Measurements from ENCODE around the gene NTN1. TPM values are rescaled to one million over a fixed set of nuclear protein-coding genes. Genes with fewer than 3 reads are reported as not detected.

Gene NTN1
- total RNA-seq, 1 experiment from 2014 or later = 1.2 TPM

- H3K4me1 ChIP-seq (ENCODE audit: insufficient read depth, low read length) = peaks cover 11% of the 10 kb centered on the region; the same call in 1 of the 2 replicates
- H4K91ac ChIP-seq (ENCODE audit: insufficient read length, low read depth, low read length) = no peak overlapping the region
- Mint-ChIP-seq H3K9me3 (peaks cover 7 to 9% of the 10 kb centered on the region in 2 experiments), H3K27me3 (ENCODE audit: low read depth) (peaks cover 78% of the 10 kb centered on the region), H3K4me1 (peaks cover 54 to 58% of the 10 kb centered on the region in 2 experiments), H3K4me3 (peak overlapping the region; percentile 39 to 67), H3K27ac (peak overlapping the region; percentile 27 to 91 (median 49); a peak in 4 of 7 replicates), H3K36me3 (ENCODE audit: insufficient read depth in 1 of 3, low read depth in 3 of 3) (peaks cover 4 to 9% (median 5%) of the 10 kb centered on the region in 3 experiments; a peak in 6 of 7 replicates)
- no peak overlapping the region for H2BK12ac ChIP-seq (ENCODE audit: insufficient read length, low read depth, low read length)
- no peaks in the 10 kb centered on the region for H3K79me1 ChIP-seq (ENCODE audit: insufficient read depth, low read depth, low read length, poor library complexity, severe bottlenecking)
- H2BK20ac ChIP-seq (ENCODE audit: low read depth, low read length, poor library complexity, severe bottlenecking) = no peak overlapping the region
- no peaks in the 10 kb centered on the region for H3K79me2 ChIP-seq (ENCODE audit: insufficient read depth, low read length)
- no CpG with 5 or more reads among the region's 27 CpGs for WGBS (ENCODE audit: extremely low coverage, insufficient read length, low lambda C conversion rate)
- no peak overlapping the region for H3K4ac ChIP-seq (ENCODE audit: low read depth, low read length)
- no peak overlapping the region for H2BK5ac ChIP-seq (ENCODE audit: insufficient read length, low read length)
- no peak overlapping the region for H3K56ac ChIP-seq (ENCODE audit: insufficient read length, low read depth, low read length)
- DNase-seq = peak; percentile 93
- H3K14ac ChIP-seq (ENCODE audit: insufficient read depth, low read length) = peak overlapping the region; percentile 4; the same call in 1 of the 2 replicates
- H3K4me2 ChIP-seq (ENCODE audit: insufficient read depth, insufficient read length, low read length) = peak overlapping the region; percentile 19
- no peak overlapping the region for H4K5ac ChIP-seq (ENCODE audit: insufficient read length, low read depth, low read length)
- no peaks in the 10 kb centered on the region for H3K9me3 ChIP-seq (ENCODE audit: control insufficient read depth, low read depth, low read length)
- peak overlapping the region; percentile 31 for H3K18ac ChIP-seq (ENCODE audit: insufficient read length, low read depth, low read length)
- no peak overlapping the region for H2BK120ac ChIP-seq (ENCODE audit: low read depth, low read length, poor library complexity, severe bottlenecking)
- H3K9ac ChIP-seq (ENCODE audit: extremely low read depth, insufficient read length, low read length) = no peak overlapping the region
- H3K27ac ChIP-seq (ENCODE audit: insufficient read length, low read depth, low read length) = no peak overlapping the region
- H2BK15ac ChIP-seq (ENCODE audit: low read depth, low read length) = no peak overlapping the region
- H3K23ac ChIP-seq (ENCODE audit: insufficient read length, low read depth, low read length) = no peak overlapping the region
- H4K20me1 ChIP-seq (ENCODE audit: control insufficient read depth, insufficient read depth, insufficient read length) = no peaks in the 10 kb centered on the region
- no peak overlapping the region for H4K8ac ChIP-seq (replicated peaks; ENCODE audit: insufficient read length, low read depth, low read length)
- no peak overlapping the region for H2AFZ ChIP-seq (ENCODE audit: low read length)
- peaks cover 14% of the 10 kb centered on the region; the same call in 1 of the 2 replicates for H3K27me3 ChIP-seq (ENCODE audit: insufficient read depth, low read length)
- H3T11ph ChIP-seq (ENCODE audit: low read length) = no peak overlapping the region
- no peak for TF ChIP-seq CTCF (conservative IDR thresholded peaks at IDR 0.05)
- no peaks in the 10 kb centered on the region for H3K23me2 ChIP-seq (ENCODE audit: insufficient read length, low read depth, low read length, poor library complexity, severe bottlenecking)
- no peak overlapping the region for H2AK5ac ChIP-seq (ENCODE audit: insufficient read length, low read length)
Observed at GRCh38 chr17:9054126-9054975, 33.0 kb downstream of the NTN1 start.
